Measurements from ENCODE around the gene CFAP410. TPM values are rescaled to one million over a fixed set of nuclear protein-coding genes. Genes with fewer than 3 reads are reported as not detected.
"Not testable (repeated sequence)": the region's sequence is repeated elsewhere in the genome, so short reads cannot be mapped to it uniquely, and the experiment has no call there.

The CFAP410 gene
- total RNA-seq, 1 donor from 2014 or later: 5.0 TPM

- no peak for DNase-seq
These were observed 22.8 kb downstream of the CFAP410 start for GRCh38 chr21:44316277-44316900.

GRCh38 chr21:44315691-44316203 is 23.4 kb downstream of the CFAP410 start:
- no peak for DNase-seq

GRCh38 chr21:44314561-44314960 is 24.6 kb downstream of the CFAP410 start:
- no peak for DNase-seq

GRCh38 chr21:44314128-44314527 is 25.1 kb downstream of the CFAP410 start:
- no peak for DNase-seq

- DNase-seq: no peak
These were observed 25.7 kb downstream of the CFAP410 start for GRCh38 chr21:44313451-44313850.

GRCh38 chr21:44312716-44313115 is 26.5 kb downstream of the CFAP410 start:
- DNase-seq: no peak

- no peak for DNase-seq
These were observed 27.1 kb downstream of the CFAP410 start for GRCh38 chr21:44312089-44312488.

GRCh38 chr21:44310628-44311507 is 28.3 kb downstream of the CFAP410 start:
- DNase-seq: no peak

- no peak for DNase-seq
These were observed 32.1 kb downstream of the CFAP410 start for GRCh38 chr21:44306936-44307704.

- no peak for DNase-seq
These were observed 33.5 kb downstream of the CFAP410 start for GRCh38 chr21:44305691-44306090.

- DNase-seq: peak; percentile 65
These were observed 34.3 kb downstream of the CFAP410 start for GRCh38 chr21:44304877-44305293.

GRCh38 chr21:44304011-44304616 is 35.1 kb downstream of the CFAP410 start:
- no peak for DNase-seq

- DNase-seq: no peak
These were observed 35.7 kb downstream of the CFAP410 start for GRCh38 chr21:44303490-44303981.

- not testable (repeated sequence) for DNase-seq
These were observed 36.4 kb downstream of the CFAP410 start for GRCh38 chr21:44302573-44303401.

GRCh38 chr21:44301961-44302406 is 37.2 kb downstream of the CFAP410 start:
- peak; percentile 30 for DNase-seq

- DNase-seq: no peak
These were observed 38.0 kb downstream of the CFAP410 start for GRCh38 chr21:44301141-44301540.

- no peak for DNase-seq
These were observed 38.8 kb downstream of the CFAP410 start for GRCh38 chr21:44300262-44300959.

- peak; percentile 40 for DNase-seq
These were observed 39.5 kb downstream of the CFAP410 start, which contains the start of gene PFKL for GRCh38 chr21:44299458-44300261. TSS of gene PFKL (plus strand) at chr21:44300053. CDS start at chr21:44300106, 53 bp downstream.

- DNase-seq: no peak
These were observed 40.1 kb downstream of the CFAP410 start for GRCh38 chr21:44299085-44299457.

Data from occipital lobe (tissue), 2 donors.